ENCODE data around the gene SLC2A11.

DNA sequence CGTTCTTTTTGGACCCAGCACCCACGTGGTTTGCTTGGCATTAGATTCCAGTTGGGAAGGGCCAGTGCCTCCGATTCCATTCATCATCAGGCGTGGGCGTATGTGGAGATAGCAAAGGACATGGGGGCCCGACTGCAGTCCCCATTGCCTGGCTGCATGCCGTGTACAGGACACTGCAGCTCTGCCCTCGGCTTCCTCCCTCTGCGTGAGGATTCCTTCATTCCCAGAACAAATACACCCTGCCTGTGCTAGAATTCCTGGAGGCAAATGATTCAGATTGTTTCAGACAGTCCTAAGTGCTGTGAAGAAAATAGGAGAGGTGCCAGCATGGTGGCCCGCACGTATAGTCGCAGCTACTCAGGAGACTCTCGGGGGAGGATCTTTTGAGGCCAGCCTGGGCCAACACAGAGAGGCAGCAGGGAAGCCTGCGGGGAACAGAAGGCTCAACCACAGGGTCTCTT, 34.3 kb upstream of the SLC2A11 start:
- TF ChIP-seq POLR2A (IDR thresholded peaks at IDR 0.05) (no peak), CTCF (IDR thresholded peaks at IDR 0.05) (no peak)

Data from adrenal gland (tissue), 5 donors.